Measurements from ENCODE around the gene ARHGAP18. TPM values are rescaled to one million over a fixed set of nuclear protein-coding genes. Genes with fewer than 3 reads are reported as not detected.

ARHGAP18 gene
- total and polyA plus RNA-seq, 4 donors: 1.6 to 8.0 (median 3.0) TPM

- TF ChIP-seq FOXA2 (IDR thresholded peaks at IDR 0.05) (no peak), SP1 (IDR thresholded peaks at IDR 0.05) (no peak), FOXA1 (IDR thresholded peaks at IDR 0.05) (no peak), CTCF (IDR thresholded peaks at IDR 0.05; ENCODE audit: low read depth, low read length, missing input control) (no peak)
Observed at GRCh38 chr6:129736105-129736504, 26.1 kb upstream of the ARHGAP18 start (continued).

DNA sequence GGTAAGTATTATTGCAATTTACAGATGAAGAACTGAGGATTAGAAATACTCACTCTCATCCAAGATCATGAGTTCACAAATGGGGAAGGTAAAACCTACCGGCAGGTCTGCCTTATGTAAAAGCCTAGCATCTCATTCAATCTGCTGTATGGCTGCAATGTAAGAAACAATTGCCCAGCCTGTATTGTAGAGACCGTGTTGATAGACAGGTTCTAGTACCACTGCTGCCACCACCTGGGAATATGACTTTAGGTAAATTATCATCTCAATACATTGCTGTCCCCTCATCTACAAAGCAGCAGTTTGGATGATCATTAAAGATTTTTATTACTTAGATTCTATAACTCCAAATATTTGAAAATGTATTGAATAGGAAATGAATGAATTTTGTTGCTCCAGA is 23.3 kb upstream of the ARHGAP18 start:
- peaks cover 0 to 5% (median 0%) of the 10 kb centered on the region in 4 donors for H3K4me1 ChIP-seq (ENCODE audit: control insufficient read depth in 4 of 4, insufficient read depth in 4 of 4, low read length in 3 of 4)
- 53% methylated on average over 2 of the region's 2 CpGs for WGBS
- no peak for TF ChIP-seq HNF4A (conservative IDR thresholded peaks at IDR 0.05)
- TF ChIP-seq RAD21 (IDR thresholded peaks at IDR 0.05): peak; percentile 8 to 47
- no peaks in the 10 kb centered on the region for H3K36me3 ChIP-seq (ENCODE audit: control insufficient read depth in 4 of 4, insufficient read depth in 3 of 4, low read depth in 1 of 4, low read length in 3 of 4)
- no peak for DNase-seq (ENCODE audit: low spot score)
- H3K4me3 ChIP-seq (ENCODE audit: low read depth in 1 of 3, low read length in 3 of 3): no peak overlapping the region
- no peaks in the 10 kb centered on the region for H3K9me3 ChIP-seq (ENCODE audit: control insufficient read depth in 4 of 4, low read length in 3 of 4)
- no peaks in the 10 kb centered on the region for H3K27me3 ChIP-seq (ENCODE audit: control insufficient read depth in 4 of 4, insufficient read depth in 4 of 4, low read length in 3 of 4)
- H3K9ac ChIP-seq (ENCODE audit: low read depth in 1 of 2, low read length in 2 of 2): no peak overlapping the region
- H3K27ac ChIP-seq (ENCODE audit: low read depth in 1 of 2, low read length in 2 of 2): no peak overlapping the region

DNA sequence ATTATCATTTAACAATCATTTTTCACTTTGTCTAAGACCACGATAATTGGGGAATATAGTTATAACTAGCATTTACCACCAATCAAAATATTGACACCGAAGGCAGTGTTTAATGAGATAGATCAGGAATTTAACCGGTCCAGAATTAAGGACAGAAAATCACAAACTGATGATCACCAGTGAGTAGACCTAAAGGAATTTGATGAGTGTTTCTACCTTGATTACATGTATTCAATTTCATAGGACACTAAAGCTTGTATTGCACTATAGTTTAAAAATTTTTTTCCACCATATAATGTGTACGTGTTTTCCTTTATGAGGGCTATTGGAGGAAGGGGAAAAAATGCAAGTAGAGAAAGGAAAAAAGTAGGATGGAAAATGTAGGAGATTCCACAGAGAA is 22.6 kb upstream of the ARHGAP18 start:
- 94% methylated on average over 4 of the region's 4 CpGs for WGBS
- TF ChIP-seq GABPA (IDR thresholded peaks at IDR 0.05 in 1 of 2, conservative IDR thresholded peaks at IDR 0.05 in 1 of 2) (no peak), FOXA2 (IDR thresholded peaks at IDR 0.05) (no peak), NR2F2 (IDR thresholded peaks at IDR 0.05) (no peak), RXRA (IDR thresholded peaks at IDR 0.05) (no peak), FOXA1 (IDR thresholded peaks at IDR 0.05) (no peak), SP1 (IDR thresholded peaks at IDR 0.05) (no peak), MAX (IDR thresholded peaks at IDR 0.05) (no peak), HNF4A (conservative IDR thresholded peaks at IDR 0.05) (no peak)
- TF ChIP-seq, protein P1, sequence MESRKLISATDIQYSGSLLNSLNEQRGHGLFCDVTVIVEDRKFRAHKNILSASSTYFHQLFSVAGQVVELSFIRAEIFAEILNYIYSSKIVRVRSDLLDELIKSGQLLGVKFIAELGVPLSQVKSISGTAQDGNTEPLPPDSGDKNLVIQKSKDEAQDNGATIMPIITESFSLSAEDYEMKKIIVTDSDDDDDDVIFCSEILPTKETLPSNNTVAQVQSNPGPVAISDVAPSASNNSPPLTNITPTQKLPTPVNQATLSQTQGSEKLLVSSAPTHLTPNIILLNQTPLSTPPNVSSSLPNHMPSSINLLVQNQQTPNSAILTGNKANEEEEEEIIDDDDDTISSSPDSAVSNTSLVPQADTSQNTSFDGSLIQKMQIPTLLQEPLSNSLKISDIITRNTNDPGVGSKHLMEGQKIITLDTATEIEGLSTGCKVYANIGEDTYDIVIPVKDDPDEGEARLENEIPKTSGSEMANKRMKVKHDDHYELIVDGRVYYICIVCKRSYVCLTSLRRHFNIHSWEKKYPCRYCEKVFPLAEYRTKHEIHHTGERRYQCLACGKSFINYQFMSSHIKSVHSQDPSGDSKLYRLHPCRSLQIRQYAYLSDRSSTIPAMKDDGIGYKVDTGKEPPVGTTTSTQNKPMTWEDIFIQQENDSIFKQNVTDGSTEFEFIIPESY (IDR thresholded peaks at IDR 0.05): no peak

DNA sequence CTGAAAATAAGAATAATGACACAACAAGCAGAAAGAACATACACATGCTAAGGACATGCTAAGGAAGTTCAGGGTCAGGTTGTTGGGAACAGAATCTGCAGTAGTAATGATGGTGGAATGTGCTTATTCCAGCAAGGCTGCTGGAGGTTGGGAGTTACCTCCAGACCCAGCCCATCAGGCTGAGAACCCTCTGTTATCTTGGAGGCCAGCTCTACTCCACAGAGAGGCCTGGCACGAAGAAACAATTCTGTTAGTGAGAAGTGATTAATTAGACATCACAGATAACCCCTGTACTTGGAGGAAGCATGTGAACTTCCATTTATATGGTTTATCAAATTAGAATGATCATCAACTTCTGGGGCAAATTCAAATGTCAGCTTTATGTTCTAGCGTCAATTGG is 22.1 kb upstream of the ARHGAP18 start:
- Histone ChIP-seq H3K36me3 (ENCODE audit: control insufficient read depth in 4 of 4, insufficient read depth in 3 of 4, low read depth in 1 of 4, low read length in 3 of 4) (no peaks in the 10 kb centered on the region), H3K27me3 (ENCODE audit: control insufficient read depth in 4 of 4, insufficient read depth in 4 of 4, low read length in 3 of 4) (no peaks in the 10 kb centered on the region), H3K9ac (ENCODE audit: low read depth in 1 of 2, low read length in 2 of 2) (no peak overlapping the region), H3K9me3 (ENCODE audit: control insufficient read depth in 4 of 4, low read length in 3 of 4) (no peaks in the 10 kb centered on the region), H3K4me3 (ENCODE audit: low read depth in 1 of 3, low read length in 3 of 3) (no peak overlapping the region), H3K4me1 (ENCODE audit: control insufficient read depth in 4 of 4, insufficient read depth in 4 of 4, low read length in 3 of 4) (peaks cover 0 to 5% (median 0%) of the 10 kb centered on the region in 4 donors), H3K27ac (ENCODE audit: low read depth in 1 of 2, low read length in 2 of 2) (no peak overlapping the region)
- WGBS: 75% methylated on average over 2 of the region's 2 CpGs
- DNase-seq (ENCODE audit: low spot score): no peak
- TF ChIP-seq GABPA (IDR thresholded peaks at IDR 0.05 in 1 of 2, conservative IDR thresholded peaks at IDR 0.05 in 1 of 2) (no peak), NR2F2 (IDR thresholded peaks at IDR 0.05) (no peak), HNF4A (conservative IDR thresholded peaks at IDR 0.05) (no peak)

More for the DNA sequence above, 22.6 kb upstream of the ARHGAP18 start:
- H3K27me3 ChIP-seq (ENCODE audit: control insufficient read depth in 4 of 4, insufficient read depth in 4 of 4, low read length in 3 of 4): no peaks in the 10 kb centered on the region
- peaks cover 0 to 5% (median 0%) of the 10 kb centered on the region in 4 donors for H3K4me1 ChIP-seq (ENCODE audit: control insufficient read depth in 4 of 4, insufficient read depth in 4 of 4, low read length in 3 of 4)
- no peak overlapping the region for H3K4me3 ChIP-seq (ENCODE audit: low read depth in 1 of 3, low read length in 3 of 3)
- DNase-seq (ENCODE audit: low spot score): no peak
- H3K9ac ChIP-seq (ENCODE audit: low read depth in 1 of 2, low read length in 2 of 2): no peak overlapping the region
- H3K9me3 ChIP-seq (ENCODE audit: control insufficient read depth in 4 of 4, low read length in 3 of 4): no peaks in the 10 kb centered on the region
- H3K36me3 ChIP-seq (ENCODE audit: control insufficient read depth in 4 of 4, insufficient read depth in 3 of 4, low read depth in 1 of 4, low read length in 3 of 4): no peaks in the 10 kb centered on the region
- no peak overlapping the region for H3K27ac ChIP-seq (ENCODE audit: low read depth in 1 of 2, low read length in 2 of 2)

All from liver (tissue), 9 donors.